GM23338 (cell line): ENCODE results near the gene PLCG2. TPM values are rescaled to one million over a fixed set of nuclear protein-coding genes. Genes with fewer than 3 reads are reported as not detected.

Experiments used
- ATAC-seq: fragments of 200-7000 bp; cut with Tn5 transposase; 3 replicates; pipeline ENCODE4 v1.9.1; 2020
- DNase-seq: peaks from one replicate; pipeline ENCODE4 v3.0.0-alpha.2; 2015; ENCODE audit warnings: low spot score
- H2AFZ ChIP-seq: fragments of 200-600 bp; sonication (generic); 2 replicates; pipeline ENCODE4 v1.8.0; 2016; ENCODE audit warnings: antibody characterized with exemption, mild to moderate bottlenecking, moderate library complexity
- H3F3A ChIP-seq: fragments of 200-600 bp; sonication (generic); replicated peaks from 2 replicates; pipeline ENCODE4 v1.8.0; 2017; ENCODE audit warnings: antibody characterized with exemption, mixed run types, low read depth
- H3K27ac ChIP-seq: fragments of 200-600 bp; sonication (generic); 2 replicates; pipeline ENCODE4 v1.6.1; 2016; ENCODE audit warnings: low read depth
- H3K27me3 ChIP-seq: fragments of 200-600 bp; sonication (generic); 2 replicates; pipeline ENCODE4 v1.8.0; 2016; ENCODE audit warnings: mild to moderate bottlenecking, mixed run types, moderate library complexity; ENCODE audit not compliant: insufficient read depth
- H3K36me3 ChIP-seq: fragments of 200-600 bp; sonication (generic); 2 replicates; pipeline ENCODE4 v1.8.0; 2016; ENCODE audit warnings: mild to moderate bottlenecking; ENCODE audit not compliant: insufficient read depth
- H3K4me1 ChIP-seq: fragments of 200-600 bp; sonication (generic); 2 replicates; pipeline ENCODE4 v1.8.0; 2016; ENCODE audit warnings: mild to moderate bottlenecking, moderate library complexity; ENCODE audit not compliant: insufficient read depth
- H3K4me2 ChIP-seq: fragments of 200-600 bp; sonication (generic); 2 replicates; pipeline ENCODE4 v1.7.1; 2017; ENCODE audit warnings: mixed run types
- H3K4me3 ChIP-seq: fragments of 200-600 bp; sonication (generic); 2 replicates; pipeline ENCODE4 v1.6.1; 2016; ENCODE audit warnings: mixed run types
- H3K79me2 ChIP-seq: fragments of 200-600 bp; sonication (generic); replicated peaks from 2 replicates; pipeline ENCODE4 v1.8.0; 2017; ENCODE audit warnings: mild to moderate bottlenecking; ENCODE audit not compliant: insufficient read depth
- H3K9me2 ChIP-seq: fragments of 200-600 bp; sonication (generic); 2 replicates; pipeline ENCODE4 v1.8.0; 2017; ENCODE audit not compliant: insufficient read depth
- H4K20me1 ChIP-seq: fragments of 200-600 bp; sonication (generic); replicated peaks from 2 replicates; pipeline ENCODE4 v1.8.0; 2017; ENCODE audit warnings: mild to moderate bottlenecking; ENCODE audit not compliant: insufficient read depth
- H3K27ac Mint-ChIP-seq: 2 replicates; pipeline ENCODE4 v1.8.0; 2020; ENCODE audit warnings: inconsistent platforms, mild to moderate bottlenecking, moderate library complexity, mixed read lengths
- H3K27me3 Mint-ChIP-seq: 3 replicates; pipeline ENCODE4 v1.8.0; 2022; ENCODE audit warnings: low read depth, mild to moderate bottlenecking, moderate library complexity, mixed read lengths, inconsistent platforms; ENCODE audit not compliant: insufficient read depth, poor library complexity
- H3K36me3 Mint-ChIP-seq: 3 replicates; pipeline ENCODE4 v1.8.0; 2021; ENCODE audit warnings: low read depth, mild to moderate bottlenecking, inconsistent platforms, moderate library complexity, mixed read lengths
- H3K4me1 Mint-ChIP-seq: 3 replicates; pipeline ENCODE4 v1.8.0; 2020; ENCODE audit warnings: mild to moderate bottlenecking, inconsistent platforms, mixed read lengths
- H3K4me3 Mint-ChIP-seq: 3 replicates; pipeline ENCODE4 v1.8.0; 2021; ENCODE audit warnings: moderate library complexity, mild to moderate bottlenecking, inconsistent platforms, mixed read lengths
- H3K9me3 Mint-ChIP-seq: 3 replicates; pipeline ENCODE4 v1.8.0; 2020; ENCODE audit warnings: moderate library complexity, mild to moderate bottlenecking, inconsistent platforms, mixed read lengths
- POLR2AphosphoS5 ChIP-seq: IDR thresholded peaks from 2 replicates; pipeline ENCODE4 v1.6.1; 2016; ENCODE audit warnings: antibody characterized with exemption, low read depth
- REST ChIP-seq: IDR thresholded peaks from one replicate; pipeline ENCODE4 v1.6.1; 2018; ENCODE audit warnings: antibody characterized with exemption; ENCODE audit not compliant: unreplicated experiment
- STAT1 ChIP-seq: IDR thresholded peaks from one replicate; pipeline ENCODE4 v1.6.1; 2016; ENCODE audit warnings: antibody characterized with exemption; ENCODE audit not compliant: unreplicated experiment
- ZNF331 ChIP-seq: fragments of 250-450 bp; sonication (Bioruptor Pico); IDR thresholded peaks from 2 replicates; pipeline ENCODE4 v1.5.0; 2020; ENCODE audit warnings: low read depth, mild to moderate bottlenecking, moderate library complexity
- ZNF462 ChIP-seq: fragments of 250-450 bp; sonication (Bioruptor Pico); IDR thresholded peaks from 2 replicates; pipeline ENCODE4 v1.5.0; 2020; ENCODE audit warnings: mild to moderate bottlenecking, moderate library complexity
- long read RNA-seq: library from polyadenylated mRNA; unstranded; transcript quantifications from one replicate; pipeline ENCODE4 v2.0.0, GENCODE V29; 2020; ENCODE audit not compliant: unreplicated experiment
- polyA plus RNA-seq: library from polyadenylated mRNA; unstranded; fragments of >200 nt; fragmentation: Nextera tagmentation; extraction: Ambion mirVana; gene quantifications from 2 replicates; pipeline ENCODE4 v1.2.1, GENCODE V29; 2016
- total RNA-seq: library from RNA; depleted of rRNA; stranded (reverse); fragments of >200 nt; shearing (Covaris generic); gene quantifications from 2 replicates; pipeline ENCODE4 v1.2.3, GENCODE V29; 2014; rRNA removed

The PLCG2 gene
- total RNA-seq = 3.6 and 5.9 TPM in 2 replicates
- 1.4 and 2.4 TPM in 2 replicates for polyA plus RNA-seq
- long read RNA-seq, partial matches to known transcripts = 4 of 7 reads
- long read RNA-seq, other reads (novel, unspliced or antisense) = 3 of 7 reads

- H3K27ac Mint-ChIP-seq = no peak within 1 kb of the TSS
- H3K9me3 Mint-ChIP-seq = no peaks in the 10 kb centered on the region; the same call in 2 of the 3 replicates
- DNase-seq (peak; percentile 85), ATAC-seq (peak; percentile 91)
- Histone ChIP-seq H3K79me2 (no peaks in the 10 kb centered on the region), H3K36me3 (no peaks in the 10 kb centered on the region), H3K4me1 (no peaks in the 10 kb centered on the region), H3K9me2 (no peaks in the 10 kb centered on the region), H3K27ac (no peak within 1 kb of the TSS), H3F3A (no peaks in the 10 kb centered on the region), H2AFZ (peak within 1 kb of the TSS; percentile 96), H3K27me3 (peaks cover 56% of the 10 kb centered on the region), H4K20me1 (no peaks in the 10 kb centered on the region; the same call in 1 of the 2 replicates), H3K4me2 (peak within 1 kb of the TSS; percentile 90), H3K4me3 (peak within 1 kb of the TSS; percentile 75)
- peak within 1 kb of the TSS; percentile 89 for H3K4me3 Mint-ChIP-seq
- peaks cover 12% of the 10 kb centered on the region for H3K4me1 Mint-ChIP-seq
- H3K36me3 Mint-ChIP-seq = no peaks in the 10 kb centered on the region; the same call in 2 of the 3 replicates
- TF ChIP-seq STAT1 (no peak), ZNF331 (CRISPR knock-in tag) (no peak), POLR2AphosphoS5 (peak; percentile 46), REST (no peak), ZNF462 (no peak)
- peaks cover 40% of the 10 kb centered on the region for H3K27me3 Mint-ChIP-seq
Measured at GRCh38 chr16:81778861-81779535, at the start of gene PLCG2. TSS of gene PLCG2 (plus strand) at chr16:81779291. CDS start at chr16:81785990, 6,699 bp downstream.
